ENCODE measurements around the gene TBC1D22A.

- TF ChIP-seq CTCF (conservative IDR thresholded peaks at IDR 0.05; ENCODE audit: low read depth, low read length), result no peak
- TF ChIP-seq EZH2 (IDR thresholded peaks at IDR 0.05; ENCODE audit: low read length, unreplicated experiment), result no peak
- TF ChIP-seq EZH2phosphoT487 (IDR thresholded peaks at IDR 0.05; ENCODE audit: borderline replicate concordance, low read length), result no peak
These were observed 205.3 kb downstream of the TBC1D22A start for GRCh38 chr22:46967445-46968358.

Measured in PC-3 (cell line).